Lower leg skin (tissue), 3 donors: ENCODE measurements around the gene ERCC4.
A peak's percentile ranks its signal among the peaks of the same experiment; 100 is the strongest.

ENCODE experiments used
- POLR2A ChIP-seq, 2 donors: fragments of 450-650 bp; IDR thresholded peaks; one replicate each; pipeline ENCODE4 v1.6.1; 2016 to 2017; ENCODE audit warnings: antibody characterized with exemption in 2 of 2, mild to moderate bottlenecking in 1 of 2, moderate library complexity in 1 of 2
- TF ChIP-seq, protein P1 (sequence below), 3 donors: fragments of 450-650 bp; IDR thresholded peaks; one replicate each; pipeline ENCODE4 v1.5.1; 2016; ENCODE audit warnings: antibody characterized with exemption in 3 of 3, mild to moderate bottlenecking in 3 of 3, moderate library complexity in 2 of 3

DNA sequence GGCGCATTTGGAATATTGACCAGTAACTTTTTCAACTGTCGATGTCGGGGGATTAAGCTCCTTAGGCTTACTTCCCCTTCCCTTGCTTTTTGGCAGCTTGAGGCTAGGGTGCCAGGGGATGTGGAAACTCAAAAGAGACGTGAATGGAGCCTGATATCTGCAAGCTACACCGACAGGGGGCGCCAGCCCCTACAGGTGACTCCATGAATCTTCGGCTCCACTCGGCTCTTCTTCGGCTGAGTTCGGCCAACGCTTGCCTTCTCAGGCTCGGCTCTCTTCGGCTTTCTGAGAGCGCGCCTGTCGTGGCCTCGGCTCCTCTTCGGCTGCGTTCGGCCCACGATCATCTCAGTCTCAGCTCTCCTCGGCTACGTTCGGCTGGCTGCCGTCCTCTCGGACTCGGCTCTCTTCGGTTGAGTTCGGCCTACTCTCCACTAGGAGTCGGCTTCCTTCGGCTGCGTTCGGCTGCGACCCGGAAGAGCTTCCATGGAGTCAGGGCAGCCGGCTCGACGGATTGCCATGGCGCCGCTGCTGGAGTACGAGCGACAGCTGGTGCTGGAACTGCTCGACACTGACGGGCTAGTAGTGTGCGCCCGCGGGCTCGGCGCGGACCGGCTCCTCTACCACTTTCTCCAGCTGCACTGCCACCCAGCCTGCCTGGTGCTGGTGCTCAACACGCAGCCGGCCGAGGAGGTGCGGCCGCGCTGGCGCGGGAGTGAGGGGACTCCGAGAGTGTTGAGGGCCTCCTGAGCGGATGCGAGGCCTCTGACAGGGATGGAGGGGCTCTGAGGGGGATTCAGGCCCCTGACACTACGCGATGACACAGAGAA lies at the start of gene ERCC4:
- TF ChIP-seq, protein P1, sequence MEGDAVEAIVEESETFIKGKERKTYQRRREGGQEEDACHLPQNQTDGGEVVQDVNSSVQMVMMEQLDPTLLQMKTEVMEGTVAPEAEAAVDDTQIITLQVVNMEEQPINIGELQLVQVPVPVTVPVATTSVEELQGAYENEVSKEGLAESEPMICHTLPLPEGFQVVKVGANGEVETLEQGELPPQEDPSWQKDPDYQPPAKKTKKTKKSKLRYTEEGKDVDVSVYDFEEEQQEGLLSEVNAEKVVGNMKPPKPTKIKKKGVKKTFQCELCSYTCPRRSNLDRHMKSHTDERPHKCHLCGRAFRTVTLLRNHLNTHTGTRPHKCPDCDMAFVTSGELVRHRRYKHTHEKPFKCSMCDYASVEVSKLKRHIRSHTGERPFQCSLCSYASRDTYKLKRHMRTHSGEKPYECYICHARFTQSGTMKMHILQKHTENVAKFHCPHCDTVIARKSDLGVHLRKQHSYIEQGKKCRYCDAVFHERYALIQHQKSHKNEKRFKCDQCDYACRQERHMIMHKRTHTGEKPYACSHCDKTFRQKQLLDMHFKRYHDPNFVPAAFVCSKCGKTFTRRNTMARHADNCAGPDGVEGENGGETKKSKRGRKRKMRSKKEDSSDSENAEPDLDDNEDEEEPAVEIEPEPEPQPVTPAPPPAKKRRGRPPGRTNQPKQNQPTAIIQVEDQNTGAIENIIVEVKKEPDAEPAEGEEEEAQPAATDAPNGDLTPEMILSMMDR (IDR thresholded peaks at IDR 0.05): peak in 1 of 3 donors; percentile 72
- TF ChIP-seq POLR2A (IDR thresholded peaks at IDR 0.05): no peak
